Ishikawa (cell line): ENCODE measurements around the gene THAP7.
A peak's percentile ranks its signal among the peaks of the same experiment; 100 is the strongest.

Experiments
- CEBPB ChIP-seq: IDR thresholded peaks from 2 replicates; pipeline ENCODE4 v1.6.1; 2012
- CREB1 ChIP-seq: IDR thresholded peaks from 2 replicates; pipeline ENCODE4 v1.6.1; 2012; ENCODE audit warnings: low read depth
- EGR1 ChIP-seq: IDR thresholded peaks from 2 replicates; pipeline ENCODE4 v1.6.1; 2012
- EP300 ChIP-seq: IDR thresholded peaks from 2 replicates; pipeline ENCODE4 v1.6.1; 2012; ENCODE audit warnings: borderline replicate concordance
- FOXM1 ChIP-seq: IDR thresholded peaks from 2 replicates; pipeline ENCODE4 v1.6.1; 2012; ENCODE audit warnings: low read depth, borderline replicate concordance
- MAX ChIP-seq: IDR thresholded peaks from 2 replicates; pipeline ENCODE4 v1.6.1; 2012
- NFIC ChIP-seq: IDR thresholded peaks from 2 replicates; pipeline ENCODE4 v1.6.1; 2012
- REST ChIP-seq: IDR thresholded peaks from 2 replicates; pipeline ENCODE4 v1.6.1; 2012; ENCODE audit warnings: low read depth, mild to moderate bottlenecking
- TAF1 ChIP-seq: IDR thresholded peaks from 2 replicates; pipeline ENCODE4 v1.6.1; 2012; ENCODE audit warnings: low read depth, mild to moderate bottlenecking
- TCF12 ChIP-seq: IDR thresholded peaks from 2 replicates; pipeline ENCODE4 v1.6.1; 2012; ENCODE audit warnings: low read depth
- TEAD4 ChIP-seq: IDR thresholded peaks from 2 replicates; pipeline ENCODE4 v1.6.1; 2012
- USF1 ChIP-seq: IDR thresholded peaks from 2 replicates; pipeline ENCODE4 v1.6.1; 2012
- YY1 ChIP-seq: IDR thresholded peaks from 2 replicates; pipeline ENCODE4 v1.6.1; 2012; ENCODE audit warnings: low read depth
- ZBTB7A ChIP-seq: IDR thresholded peaks from 2 replicates; pipeline ENCODE4 v1.6.1; 2012; ENCODE audit warnings: low read depth

GRCh38 chr22:21001601-21002325 lies at the start of gene THAP7:
- TF ChIP-seq YY1 (peak; percentile 83), EGR1 (no peak), REST (peak; percentile 23; the same call in 1 of the 2 replicates), MAX (peak; percentile 99), CEBPB (no peak), FOXM1 (peak; percentile 18; the same call in 1 of the 2 replicates), TCF12 (no peak; the same call in none of the 2 replicates), TEAD4 (no peak), ZBTB7A (no peak), NFIC (no peak; the same call in 1 of the 2 replicates), TAF1 (peak; percentile 98), CREB1 (peak; percentile 43; the same call in 1 of the 2 replicates), EP300 (peak; percentile 10; the same call in 1 of the 2 replicates), USF1 (peak; percentile 81)
